Spinal cord (tissue), 10 donors: Measurements from ENCODE around the gene CYBRD1. TPM values are rescaled to one million over a fixed set of nuclear protein-coding genes. Genes with fewer than 3 reads are reported as not detected.
A peak's percentile ranks its signal among the peaks of the same experiment; 100 is the strongest.
"Not testable (repeated sequence)": the region's sequence is repeated elsewhere in the genome, so short reads cannot be mapped to it uniquely, and the experiment has no call there.

Source experiments
- DNase-seq, 6 donors: peaks; one replicate each; pipeline versions ENCODE4 v3.0.0 to v3.0.0-alpha.2; 2013 to 2015; ENCODE audit warnings: low spot score in 6 of 6, low read depth in 4 of 6
- H3K27ac ChIP-seq: one replicate; pipeline ENCODE4 v1.5.1; 2013; ENCODE audit warnings: low read depth, low read length, control low read depth
- H3K27me3 ChIP-seq: one replicate; pipeline ENCODE4 v1.6.1; 2013; ENCODE audit warnings: low read length; ENCODE audit not compliant: control insufficient read depth, insufficient read depth
- H3K36me3 ChIP-seq: one replicate; pipeline ENCODE4 v1.6.1; 2013; ENCODE audit warnings: low read length; ENCODE audit not compliant: control insufficient read depth, insufficient read depth
- H3K4me1 ChIP-seq: one replicate; pipeline ENCODE4 v1.6.1; 2013; ENCODE audit warnings: low read length; ENCODE audit not compliant: control insufficient read depth, insufficient read depth
- H3K4me3 ChIP-seq: one replicate; pipeline ENCODE4 v1.5.1; 2013; ENCODE audit warnings: low read depth, low read length, control low read depth
- H3K9me3 ChIP-seq: one replicate; pipeline ENCODE4 v1.6.1; 2013; ENCODE audit warnings: low read length; ENCODE audit not compliant: control insufficient read depth, insufficient read depth
- WGBS: methylation state at CpG from one replicate; pipeline ENCODE4 v1.1.5; 2013; ENCODE audit warnings: missing lambda C conversion rate; ENCODE audit not compliant: insufficient coverage; 5-methylcytosine and 5-hydroxymethylcytosine counted together
- polyA plus RNA-seq, 2 donors: library from polyadenylated mRNA; unstranded; fragments of 120-200 nt; gene quantifications; one replicate each; pipeline ENCODE4 v1.2.1, GENCODE V29; 2013; ENCODE audit not compliant: insufficient read length in 2 of 2
- total RNA-seq, 2 donors: library from RNA; depleted of rRNA in 1 of 2; stranded (reverse); fragments of 120-200 nt in 1 of 2; fragments of >200 nt in 1 of 2; gene quantifications; one replicate each; pipeline versions ENCODE4 v1.2.3 to v1.2.4, GENCODE V29; 2013 to 2014
- donor health status: healthy.

Gene CYBRD1
- total and polyA plus RNA-seq, 4 donors, result 20.7 to 138 (median 67.4) TPM

DNA sequence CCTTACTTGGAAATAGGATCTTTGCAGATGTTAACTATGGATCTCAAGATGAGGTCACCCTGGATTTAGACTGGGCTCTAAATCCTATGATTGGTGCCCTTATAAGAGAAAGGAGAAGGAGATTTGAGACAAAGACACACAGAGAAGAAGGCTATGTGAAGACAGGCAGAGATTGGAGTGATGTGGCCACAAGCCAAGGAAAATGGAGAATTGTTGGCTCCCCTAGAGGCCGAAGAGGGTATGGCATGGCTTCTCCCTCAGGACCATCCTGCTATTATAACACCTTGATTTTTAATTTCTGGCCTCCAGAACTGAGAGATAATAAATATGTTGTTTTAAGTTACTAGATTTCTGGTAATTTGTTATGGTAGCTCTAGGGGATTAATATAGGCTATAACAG lies 7.6 kb downstream of the CYBRD1 start:
- no CpG with 5 or more reads among the region's 1 CpG for WGBS
- Histone ChIP-seq H3K36me3 (no peaks in the 10 kb centered on the region), H3K27ac (no peak overlapping the region), H3K4me3 (no peak overlapping the region), H3K9me3 (no peaks in the 10 kb centered on the region), H3K4me1 (no peaks in the 10 kb centered on the region), H3K27me3 (peaks cover 3% of the 10 kb centered on the region)
- no peak for DNase-seq

DNA sequence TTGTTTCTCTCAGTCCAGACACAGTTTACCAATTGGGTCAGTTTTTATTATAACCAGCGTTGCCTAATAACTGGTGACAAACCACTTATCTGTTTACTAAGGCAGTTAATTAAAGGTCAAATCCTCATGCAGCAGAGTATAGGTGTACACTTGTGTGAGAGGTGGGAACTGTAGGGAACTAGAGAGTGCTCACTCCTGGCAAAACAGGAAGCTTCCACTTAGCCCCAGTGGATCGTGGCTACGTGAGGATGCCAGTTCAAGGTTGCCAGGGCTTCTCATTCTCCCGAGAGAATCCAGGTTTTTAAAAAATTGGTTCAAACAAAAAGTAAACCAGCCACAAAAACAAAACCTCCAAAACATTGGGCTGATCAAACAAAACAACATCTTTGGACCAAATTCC lies 8.1 kb downstream of the CYBRD1 start:
- Histone ChIP-seq H3K4me1 (no peaks in the 10 kb centered on the region), H3K9me3 (no peaks in the 10 kb centered on the region), H3K36me3 (no peaks in the 10 kb centered on the region), H3K27me3 (no peaks in the 10 kb centered on the region), H3K27ac (no peak overlapping the region), H3K4me3 (no peak overlapping the region)
- no peak for DNase-seq
- 83% methylated on average over 2 of the region's 4 CpGs for WGBS

DNA sequence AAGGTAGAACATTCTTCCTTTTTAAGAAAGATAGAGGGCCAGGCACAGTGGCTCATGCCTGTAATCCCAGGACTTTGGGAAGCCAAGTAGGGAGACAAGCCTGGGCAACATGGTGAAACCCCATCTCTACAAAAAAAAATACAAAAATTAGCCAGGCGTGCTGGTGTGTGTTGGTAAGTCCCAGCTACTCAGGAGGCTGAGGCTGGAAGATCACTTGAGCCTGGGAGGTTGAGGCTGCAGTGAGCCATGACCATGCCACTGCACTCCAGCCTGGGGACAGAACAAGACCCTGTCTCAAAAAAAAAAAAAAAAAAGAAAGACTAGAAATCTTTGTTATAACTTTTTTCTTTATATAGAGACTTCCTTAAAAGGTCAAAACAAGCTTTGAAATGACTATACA lies 8.6 kb downstream of the CYBRD1 start:
- not testable (repeated sequence) for H3K4me1 ChIP-seq, H3K36me3 ChIP-seq, H3K4me3 ChIP-seq, DNase-seq, H3K27me3 ChIP-seq, H3K9me3 ChIP-seq, H3K27ac ChIP-seq
- WGBS, result no CpG with 5 or more reads among the region's 1 CpG

DNA sequence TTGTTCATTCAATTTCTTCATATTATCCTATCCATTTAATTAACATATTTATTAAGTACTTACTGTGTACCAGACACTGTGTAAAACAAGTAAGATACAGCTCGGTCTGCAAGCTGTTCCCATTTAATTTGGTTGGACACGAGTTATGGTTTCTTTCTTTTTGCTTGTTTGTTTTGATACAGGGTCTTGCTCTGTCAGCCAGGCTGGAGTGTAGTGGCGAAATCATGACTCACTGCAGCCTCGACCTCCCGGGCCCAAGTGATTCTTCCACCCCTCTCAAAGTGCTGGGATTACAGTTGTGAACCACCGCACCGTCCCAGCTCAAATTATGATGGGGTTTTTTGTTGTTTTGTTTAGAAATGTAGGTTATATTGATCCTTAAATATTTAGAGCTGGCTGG lies 9.0 kb downstream of the CYBRD1 start:
- Histone ChIP-seq H3K9me3 (no peaks in the 10 kb centered on the region), H3K36me3 (no peaks in the 10 kb centered on the region), H3K4me1 (no peaks in the 10 kb centered on the region), H3K4me3 (no peak overlapping the region), H3K27me3 (no peaks in the 10 kb centered on the region), H3K27ac (no peak overlapping the region)
- no peak for DNase-seq
- 76% methylated on average over 4 of the region's 7 CpGs for WGBS

DNA sequence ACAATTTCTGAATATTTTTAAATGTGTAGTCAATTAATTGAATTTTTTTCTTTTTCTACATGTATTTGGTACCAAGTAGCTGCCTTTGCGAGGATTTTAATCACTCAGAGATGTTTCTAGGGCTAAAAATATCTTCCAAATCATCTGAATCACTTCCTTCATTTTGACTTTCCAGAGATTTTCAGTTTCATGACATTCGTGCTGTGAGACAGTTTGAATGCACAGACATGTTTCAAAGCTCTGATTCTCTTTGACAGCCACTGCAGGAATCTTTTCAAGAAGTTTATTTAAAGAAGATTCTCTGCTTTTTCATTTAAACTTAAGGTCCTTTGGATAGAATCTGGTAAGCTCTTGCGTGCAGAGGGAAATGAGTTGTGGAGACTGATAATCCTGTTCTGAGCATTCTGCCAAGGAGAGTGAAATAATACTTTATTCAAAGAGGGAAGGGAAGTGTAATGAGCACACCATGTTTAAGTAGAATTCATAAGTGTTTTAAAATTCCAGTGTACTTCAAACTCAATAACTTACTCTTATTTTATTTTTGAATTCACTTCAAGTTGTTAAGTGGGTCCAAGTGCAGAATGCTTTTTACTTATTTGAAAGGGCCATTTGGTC lies 9.7 kb downstream of the CYBRD1 start:
- no peak overlapping the region for H3K27ac ChIP-seq

DNA sequence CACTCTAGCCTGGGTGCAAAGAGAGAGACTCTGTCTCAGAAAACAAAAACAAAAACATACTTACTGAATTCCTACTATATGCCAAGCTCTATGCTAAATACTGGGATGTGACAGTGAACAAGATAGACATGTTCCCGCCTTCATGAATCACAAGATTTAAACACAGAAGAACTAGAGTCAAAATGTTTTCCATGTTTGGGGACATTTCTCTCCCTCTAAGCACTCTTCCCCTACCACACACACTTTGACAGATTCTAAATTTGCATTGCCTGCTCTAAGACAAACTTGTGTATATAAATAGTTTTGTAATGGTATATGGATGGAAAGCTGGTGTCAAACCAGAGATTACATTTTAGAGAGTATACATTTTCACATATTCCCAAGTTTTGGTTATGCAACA lies 11.1 kb downstream of the CYBRD1 start:
- Histone ChIP-seq H3K27me3 (no peaks in the 10 kb centered on the region), H3K27ac (no peak overlapping the region), H3K4me1 (no peaks in the 10 kb centered on the region), H3K4me3 (no peak overlapping the region), H3K9me3 (no peaks in the 10 kb centered on the region), H3K36me3 (no peaks in the 10 kb centered on the region)
- WGBS, result no CpG with 5 or more reads among the region's 1 CpG
- peak in 1 of 6 donors; percentile 58 for DNase-seq

More for the DNA sequence above, 9.7 kb downstream of the CYBRD1 start:
- no peaks in the 10 kb centered on the region for H3K36me3 ChIP-seq
- peak in 1 of 6 donors; percentile 44 for DNase-seq
- 100% methylated on average over 1 of the region's 3 CpGs for WGBS
- H3K27me3 ChIP-seq, result no peaks in the 10 kb centered on the region
- H3K9me3 ChIP-seq, result no peaks in the 10 kb centered on the region
- no peak overlapping the region for H3K4me3 ChIP-seq
- H3K4me1 ChIP-seq, result no peaks in the 10 kb centered on the region

DNA sequence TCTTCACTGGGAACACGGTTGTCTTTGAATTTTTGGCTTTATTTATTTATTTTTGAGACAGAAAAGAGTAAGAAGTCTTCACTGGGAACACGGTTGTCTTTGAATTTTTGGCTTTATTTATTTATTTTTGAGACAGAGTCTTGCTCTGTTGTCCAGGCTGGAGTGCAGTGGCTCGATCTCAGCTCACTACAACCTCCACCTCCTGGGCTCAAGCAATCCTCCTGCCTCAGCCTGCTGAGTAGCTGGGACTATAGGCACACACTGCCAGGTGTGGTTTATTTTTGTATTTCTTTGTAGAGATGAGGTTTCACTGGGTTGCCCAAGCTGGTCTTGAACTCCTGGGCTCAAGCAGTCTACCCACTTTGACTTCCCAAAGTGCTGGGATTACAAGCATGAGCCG lies 13.3 kb downstream of the CYBRD1 start:
- not testable (repeated sequence) for H3K36me3 ChIP-seq, H3K4me1 ChIP-seq, DNase-seq, H3K9me3 ChIP-seq, H3K4me3 ChIP-seq, H3K27me3 ChIP-seq, H3K27ac ChIP-seq
- WGBS, result 100% methylated on average over 1 of the region's 4 CpGs

DNA sequence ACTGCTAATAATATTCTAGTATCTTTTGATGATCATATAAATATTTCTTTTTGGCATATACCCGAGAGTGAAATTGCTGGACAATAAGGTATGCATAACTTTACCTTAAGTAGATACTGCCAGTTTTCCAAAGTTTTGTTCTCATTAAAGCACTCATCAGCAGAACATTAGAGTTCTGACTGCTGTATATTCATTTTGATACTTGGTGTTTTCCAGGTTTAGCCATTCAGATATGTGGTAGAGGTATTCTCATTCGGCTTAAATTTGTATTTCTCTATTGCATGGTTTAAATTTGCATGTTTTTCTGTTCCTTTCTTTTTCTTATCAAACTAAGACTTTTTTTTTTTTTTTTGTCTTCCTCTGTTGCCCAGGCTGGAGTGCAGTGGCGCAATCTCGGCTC lies 18.2 kb downstream of the CYBRD1 start:
- Histone ChIP-seq H3K9me3 (no peaks in the 10 kb centered on the region), H3K36me3 (peaks cover 2% of the 10 kb centered on the region), H3K4me1 (no peaks in the 10 kb centered on the region), H3K27ac (no peak overlapping the region), H3K27me3 (no peaks in the 10 kb centered on the region), H3K4me3 (no peak overlapping the region)
- no peak for DNase-seq
- WGBS, result 83% methylated on average over 1 of the region's 4 CpGs

DNA sequence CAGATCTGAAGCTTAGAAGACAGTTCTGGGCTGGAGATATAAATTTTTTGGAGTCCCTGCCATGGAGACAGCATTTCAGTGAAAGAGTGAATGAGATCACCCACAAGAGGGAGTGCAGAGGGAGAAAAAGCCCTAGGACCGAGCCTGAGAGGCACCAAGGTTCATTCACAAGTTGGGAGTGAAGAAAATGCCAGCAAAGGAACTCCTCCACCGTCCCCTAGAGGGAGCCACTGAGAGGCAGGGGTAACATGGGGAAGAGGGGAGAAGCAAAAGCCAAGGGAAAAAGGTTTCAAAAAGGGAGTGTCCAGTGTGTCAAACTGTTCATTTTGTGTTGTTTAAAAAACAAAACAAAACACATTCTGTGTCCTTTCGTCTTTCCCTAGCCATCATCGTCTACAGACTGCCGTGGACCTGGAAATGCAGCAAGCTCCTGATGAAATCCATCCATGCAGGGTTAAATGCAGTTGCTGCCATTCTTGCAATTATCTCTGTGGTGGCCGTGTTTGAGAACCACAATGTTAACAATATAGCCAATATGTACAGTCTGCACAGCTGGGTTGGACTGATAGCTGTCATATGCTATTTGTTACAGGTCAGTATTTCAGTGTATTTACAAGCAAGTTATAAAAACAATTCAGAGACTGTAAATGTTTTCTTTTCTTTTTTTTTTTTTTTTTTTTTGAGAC lies 19.1 kb downstream of the CYBRD1 start:
- WGBS, result 93% methylated on average over 4 of the region's 6 CpGs

DNA sequence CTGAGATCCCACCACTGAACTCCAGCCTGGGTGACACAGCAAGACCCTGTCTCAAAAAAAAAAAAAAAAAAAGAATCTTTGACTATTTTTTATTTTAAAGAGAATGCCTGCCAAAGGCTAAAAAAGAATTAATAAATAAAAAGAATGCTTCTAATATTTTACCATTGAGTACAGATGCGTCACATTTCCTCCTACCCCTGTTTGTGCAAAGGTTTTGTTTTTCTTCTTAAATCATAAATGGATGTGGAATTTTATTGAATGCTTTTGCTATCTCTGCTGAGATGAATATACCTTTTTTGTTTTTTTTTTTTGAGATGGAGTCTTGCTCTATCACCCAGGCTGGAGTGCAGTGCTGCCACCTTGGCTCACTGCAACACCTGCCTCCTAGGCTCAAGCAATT lies 22.8 kb downstream of the CYBRD1 start:
- H3K9me3 ChIP-seq, result no peaks in the 10 kb centered on the region
- no peak for DNase-seq
- peaks cover 2% of the 10 kb centered on the region for H3K36me3 ChIP-seq
- H3K4me1 ChIP-seq, result no peaks in the 10 kb centered on the region
- H3K27ac ChIP-seq, result no peak overlapping the region
- no peak overlapping the region for H3K4me3 ChIP-seq
- no CpG with 5 or more reads among the region's 1 CpG for WGBS
- H3K27me3 ChIP-seq, result no peaks in the 10 kb centered on the region

More for the DNA sequence above, 19.1 kb downstream of the CYBRD1 start:
- no peak overlapping the region for H3K27ac ChIP-seq
- H3K9me3 ChIP-seq, result no peaks in the 10 kb centered on the region
- H3K27me3 ChIP-seq, result no peaks in the 10 kb centered on the region
- H3K4me1 ChIP-seq, result no peaks in the 10 kb centered on the region
- H3K4me3 ChIP-seq, result no peak overlapping the region
- no peak for DNase-seq
- peaks cover 2% of the 10 kb centered on the region for H3K36me3 ChIP-seq
